ENCODE results near the gene TDRKH. TPM values are rescaled to one million over a fixed set of nuclear protein-coding genes. Genes with fewer than 3 reads are reported as not detected.

The TDRKH gene
- total and polyA plus RNA-seq, 2 donors = 6.5 to 11.3 TPM

DNA sequence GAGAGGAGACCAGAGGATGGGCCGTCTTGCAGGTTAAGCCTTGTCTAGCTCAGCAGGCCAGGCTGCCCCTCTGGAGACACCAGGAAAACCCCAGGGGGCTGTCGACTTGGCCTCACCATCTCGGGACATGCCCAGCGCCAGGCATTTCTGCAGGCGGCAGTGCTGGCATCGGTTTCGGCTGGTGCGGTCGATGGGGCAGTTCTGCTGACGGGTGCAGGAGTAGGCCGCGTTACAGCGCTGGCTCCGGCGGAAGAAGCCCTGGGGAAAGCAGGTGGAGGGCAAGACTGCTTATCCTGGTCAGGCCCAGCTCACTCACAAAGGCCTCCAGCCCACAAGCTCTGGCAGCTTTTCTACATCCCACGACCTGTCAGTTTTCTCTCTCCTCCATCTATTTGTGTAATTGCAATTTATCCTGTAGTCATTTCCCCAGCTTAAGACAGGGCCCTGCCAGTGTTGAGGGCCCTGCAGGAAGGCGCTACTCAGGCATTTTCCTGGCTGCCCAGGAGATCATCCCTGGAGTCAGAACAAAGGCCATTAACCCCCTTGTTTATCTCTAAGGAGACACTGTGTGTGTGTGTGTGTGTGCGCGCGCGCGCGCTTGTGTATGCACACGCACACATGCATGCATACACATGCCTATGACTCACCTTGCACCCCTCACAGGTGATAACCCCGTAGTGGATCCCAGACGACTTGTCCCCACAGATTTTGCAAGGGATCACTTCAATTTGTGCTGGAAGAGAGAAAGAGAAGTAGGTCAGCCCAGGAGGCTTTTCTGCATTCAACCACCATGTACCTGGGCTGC is 26.4 kb upstream of the TDRKH start:
- peaks cover 50 to 68% of the 10 kb centered on the region in 2 donors for H3K36me3 ChIP-seq (ENCODE audit: control insufficient read depth in 2 of 2, insufficient read depth in 2 of 2, low read length in 1 of 2)
- H3K27me3 ChIP-seq (ENCODE audit: control insufficient read depth in 2 of 2, insufficient read depth in 1 of 2, low read length in 1 of 2) = no peaks in the 10 kb centered on the region
- H3K27ac ChIP-seq (ENCODE audit: low read depth in 1 of 2, low read length in 1 of 2) = peak overlapping the region; percentile 91 to 94
- peaks cover 50 to 75% of the 10 kb centered on the region in 2 donors for H3K4me1 ChIP-seq (ENCODE audit: control insufficient read depth in 2 of 2, insufficient read depth in 2 of 2, low read length in 2 of 2)
- peak overlapping the region; percentile 26 to 43 for H3K4me3 ChIP-seq (ENCODE audit: low read length in 2 of 2)
- DNase-seq (ENCODE audit: low read depth in 6 of 9, low spot score in 9 of 9) = no peak
- WGBS = 82% methylated on average over 26 of the region's 26 CpGs
- H3K9me3 ChIP-seq (ENCODE audit: control insufficient read depth in 2 of 2, insufficient read depth in 1 of 2, low read length in 1 of 2) = peaks cover 0 to 2% of the 10 kb centered on the region in 2 donors

DNA sequence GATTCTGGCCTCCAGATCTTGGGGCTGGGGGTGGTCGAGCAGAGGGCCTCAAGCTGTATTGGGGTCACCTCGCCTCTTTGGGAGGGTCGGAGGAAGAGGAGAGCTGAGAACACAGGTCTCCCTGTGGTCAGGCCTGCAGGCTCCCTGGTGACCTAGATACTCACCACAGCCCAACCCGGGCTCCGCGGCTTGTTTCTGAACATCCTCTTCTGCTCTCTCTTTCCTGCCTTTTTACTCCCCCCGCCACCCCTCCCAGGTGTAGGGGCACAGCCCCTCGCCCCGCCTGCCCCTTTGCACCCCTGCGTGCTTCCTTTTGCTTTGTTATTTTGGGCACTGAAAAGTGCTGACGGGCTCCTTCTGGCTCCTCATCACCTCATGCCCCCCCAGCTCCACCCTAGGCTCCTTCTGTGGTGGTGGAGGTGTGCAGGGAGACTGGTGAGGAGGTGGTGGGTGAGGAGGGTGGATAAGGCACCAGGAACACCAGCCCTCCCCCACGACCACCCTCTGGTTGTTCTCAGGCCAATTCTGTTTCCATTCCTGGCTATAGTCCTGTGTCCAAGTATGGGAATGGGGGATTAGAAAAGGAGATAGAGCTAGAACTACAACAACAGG is 25.5 kb upstream of the TDRKH start:
- peak overlapping the region; percentile 23 to 43 for H3K4me3 ChIP-seq (ENCODE audit: low read length in 2 of 2)
- H3K4me1 ChIP-seq (ENCODE audit: control insufficient read depth in 2 of 2, insufficient read depth in 2 of 2, low read length in 2 of 2) = peaks cover 50 to 66% of the 10 kb centered on the region in 2 donors
- peaks cover 59 to 76% of the 10 kb centered on the region in 2 donors for H3K36me3 ChIP-seq (ENCODE audit: control insufficient read depth in 2 of 2, insufficient read depth in 2 of 2, low read length in 1 of 2)
- 7% methylated on average over 12 of the region's 12 CpGs for WGBS
- H3K27me3 ChIP-seq (ENCODE audit: control insufficient read depth in 2 of 2, insufficient read depth in 1 of 2, low read length in 1 of 2) = no peaks in the 10 kb centered on the region
- peaks cover 0 to 2% of the 10 kb centered on the region in 2 donors for H3K9me3 ChIP-seq (ENCODE audit: control insufficient read depth in 2 of 2, insufficient read depth in 1 of 2, low read length in 1 of 2)
- H3K27ac ChIP-seq (ENCODE audit: low read depth in 1 of 2, low read length in 1 of 2) = peak overlapping the region; percentile 6 to 94
- DNase-seq (ENCODE audit: low read depth in 6 of 9, low spot score in 9 of 9) = peak in 3 of 9 donors; percentile 67 to 85 (median 72)

DNA sequence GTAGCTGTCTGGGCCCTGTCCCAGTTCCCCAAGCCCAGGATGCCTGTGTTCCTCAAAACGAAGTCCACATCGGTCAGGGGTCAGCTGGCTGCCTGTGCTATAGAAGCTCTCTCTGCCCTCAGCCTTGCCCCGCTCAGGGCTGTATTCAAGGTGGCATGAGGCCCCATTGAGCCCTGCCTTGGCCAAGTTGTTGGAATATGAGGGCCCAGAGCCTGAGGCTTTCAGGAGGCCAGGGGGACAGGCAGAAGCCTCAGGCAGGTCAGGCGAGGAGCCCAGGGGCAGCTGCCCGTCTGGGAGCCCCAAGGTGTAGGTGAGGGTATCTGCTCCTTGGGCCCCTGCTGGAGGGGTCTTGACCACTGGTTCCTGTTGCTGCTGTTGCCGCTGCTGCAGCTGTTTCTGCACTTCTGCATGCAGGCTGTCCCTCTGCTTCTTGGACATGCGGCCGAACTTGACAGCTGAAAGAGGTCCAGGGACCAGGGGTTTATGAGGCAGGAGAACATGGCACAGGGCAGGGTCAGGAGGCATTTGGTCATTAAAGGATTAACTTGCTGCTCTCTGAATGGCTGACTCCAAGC is 24.8 kb upstream of the TDRKH start:
- Histone ChIP-seq H3K4me1 (ENCODE audit: control insufficient read depth in 2 of 2, insufficient read depth in 2 of 2, low read length in 2 of 2) (peaks cover 49 to 58% of the 10 kb centered on the region in 2 donors), H3K27me3 (ENCODE audit: control insufficient read depth in 2 of 2, insufficient read depth in 1 of 2, low read length in 1 of 2) (no peaks in the 10 kb centered on the region), H3K4me3 (ENCODE audit: low read length in 2 of 2) (no peak overlapping the region), H3K27ac (ENCODE audit: low read depth in 1 of 2, low read length in 1 of 2) (peak overlapping the region; percentile 66 to 94), H3K9me3 (ENCODE audit: control insufficient read depth in 2 of 2, insufficient read depth in 1 of 2, low read length in 1 of 2) (peaks cover 0 to 2% of the 10 kb centered on the region in 2 donors), H3K36me3 (ENCODE audit: control insufficient read depth in 2 of 2, insufficient read depth in 2 of 2, low read length in 1 of 2) (peaks cover 62 to 78% of the 10 kb centered on the region in 2 donors)
- 94% methylated on average over 8 of the region's 8 CpGs for WGBS
- DNase-seq (ENCODE audit: low read depth in 6 of 9, low spot score in 9 of 9) = no peak

DNA sequence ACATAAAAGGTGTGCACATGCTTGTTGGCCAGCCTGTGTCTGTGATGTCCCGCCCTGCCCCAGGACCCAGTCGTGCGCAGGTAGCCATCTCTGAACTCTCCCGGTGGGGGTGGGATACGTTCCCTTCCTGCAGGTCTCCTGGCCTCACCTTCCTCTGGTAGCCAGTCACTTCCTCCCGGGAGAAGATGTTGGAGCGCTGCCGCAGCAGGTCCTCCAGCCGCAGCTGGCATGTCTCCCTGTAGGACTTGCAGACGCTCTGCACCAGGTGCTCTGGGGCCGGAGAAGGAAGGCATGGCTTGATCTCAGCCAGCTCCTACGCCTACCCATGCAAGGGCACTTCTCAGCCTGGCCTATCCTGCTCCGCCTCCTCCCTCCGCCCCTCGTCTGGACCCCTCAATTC is 24.1 kb upstream of the TDRKH start:
- H3K36me3 ChIP-seq (ENCODE audit: control insufficient read depth in 2 of 2, insufficient read depth in 2 of 2, low read length in 1 of 2) = peaks cover 66 to 84% of the 10 kb centered on the region in 2 donors
- no peak for DNase-seq (ENCODE audit: low read depth in 6 of 9, low spot score in 9 of 9)
- peaks cover 42 to 52% of the 10 kb centered on the region in 2 donors for H3K4me1 ChIP-seq (ENCODE audit: control insufficient read depth in 2 of 2, insufficient read depth in 2 of 2, low read length in 2 of 2)
- peaks cover 0 to 2% of the 10 kb centered on the region in 2 donors for H3K9me3 ChIP-seq (ENCODE audit: control insufficient read depth in 2 of 2, insufficient read depth in 1 of 2, low read length in 1 of 2)
- no peaks in the 10 kb centered on the region for H3K27me3 ChIP-seq (ENCODE audit: control insufficient read depth in 2 of 2, insufficient read depth in 1 of 2, low read length in 1 of 2)
- 97% methylated on average over 15 of the region's 15 CpGs for WGBS
- H3K27ac ChIP-seq (ENCODE audit: low read depth in 1 of 2, low read length in 1 of 2) = peak overlapping the region; percentile 50 to 94
- no peak overlapping the region for H3K4me3 ChIP-seq (ENCODE audit: low read length in 2 of 2)

DNA sequence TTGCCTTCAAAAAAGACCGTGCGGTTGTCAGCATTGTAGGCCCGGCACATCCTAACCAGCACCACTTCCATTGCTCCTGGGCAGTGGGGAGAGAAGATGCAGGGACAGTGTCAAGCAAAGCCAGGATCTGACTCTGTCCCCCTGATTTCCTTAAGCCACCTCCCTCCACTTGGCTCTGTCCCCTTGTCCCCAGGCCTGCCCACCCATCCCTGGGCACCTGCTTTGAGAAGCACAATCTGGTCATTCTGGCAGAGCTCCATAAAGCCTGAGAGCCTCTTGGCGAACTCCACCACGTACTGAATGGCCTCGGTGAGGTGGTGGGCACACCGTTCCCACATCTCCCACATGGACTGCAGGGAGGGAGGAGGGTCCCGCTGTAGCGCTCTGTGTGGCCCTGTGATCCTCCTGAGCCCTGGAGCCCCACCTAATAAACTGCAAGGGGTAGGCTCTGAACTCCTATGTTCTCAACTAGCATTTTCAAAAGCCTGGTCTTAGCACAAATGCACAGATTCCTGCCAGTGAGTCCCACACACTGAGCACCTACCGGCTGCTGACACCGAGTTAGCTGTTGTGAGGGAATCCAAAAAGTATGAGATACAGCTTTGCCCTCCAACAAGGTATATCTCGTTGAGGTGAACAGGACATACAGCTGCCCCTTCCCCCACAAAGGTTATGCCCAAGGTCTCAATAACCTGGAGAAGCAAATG is 23.1 kb upstream of the TDRKH start:
- no peak for DNase-seq (ENCODE audit: low read depth in 6 of 9, low spot score in 9 of 9)
- H3K27ac ChIP-seq (ENCODE audit: low read depth in 1 of 2, low read length in 1 of 2) = no peak overlapping the region
- peaks cover 0 to 2% of the 10 kb centered on the region in 2 donors for H3K9me3 ChIP-seq (ENCODE audit: control insufficient read depth in 2 of 2, insufficient read depth in 1 of 2, low read length in 1 of 2)
- WGBS = 93% methylated on average over 12 of the region's 12 CpGs
- peaks cover 74 to 89% of the 10 kb centered on the region in 2 donors for H3K36me3 ChIP-seq (ENCODE audit: control insufficient read depth in 2 of 2, insufficient read depth in 2 of 2, low read length in 1 of 2)
- no peak overlapping the region for H3K4me3 ChIP-seq (ENCODE audit: low read length in 2 of 2)
- H3K4me1 ChIP-seq (ENCODE audit: control insufficient read depth in 2 of 2, insufficient read depth in 2 of 2, low read length in 2 of 2) = peaks cover 34 to 42% of the 10 kb centered on the region in 2 donors
- no peaks in the 10 kb centered on the region for H3K27me3 ChIP-seq (ENCODE audit: control insufficient read depth in 2 of 2, insufficient read depth in 1 of 2, low read length in 1 of 2)

DNA sequence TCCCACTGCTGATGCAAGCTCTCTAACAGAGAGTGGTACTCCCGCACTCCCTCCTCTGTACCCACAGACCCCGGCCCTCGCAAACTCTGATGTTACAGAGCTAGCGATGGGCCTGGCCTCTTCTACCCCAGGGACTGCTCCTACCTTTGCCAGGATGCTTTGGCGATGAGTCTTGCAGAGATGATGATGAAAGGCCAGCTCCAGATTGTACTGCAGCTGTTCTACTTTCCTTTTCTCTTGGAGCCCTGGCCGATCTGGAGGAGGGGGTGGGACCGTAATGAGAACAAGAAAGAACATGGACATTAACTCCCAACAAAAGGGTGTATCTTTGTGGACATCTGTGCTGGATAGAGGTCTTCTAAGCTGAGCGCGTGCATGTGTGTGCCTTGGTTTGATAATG is 20.9 kb upstream of the TDRKH start:
- peaks cover 15 to 20% of the 10 kb centered on the region in 2 donors for H3K4me1 ChIP-seq (ENCODE audit: control insufficient read depth in 2 of 2, insufficient read depth in 2 of 2, low read length in 2 of 2)
- H3K9me3 ChIP-seq (ENCODE audit: control insufficient read depth in 2 of 2, insufficient read depth in 1 of 2, low read length in 1 of 2) = no peaks in the 10 kb centered on the region
- no peak overlapping the region for H3K4me3 ChIP-seq (ENCODE audit: low read length in 2 of 2)
- no peak overlapping the region for H3K27ac ChIP-seq (ENCODE audit: low read depth in 1 of 2, low read length in 1 of 2)
- DNase-seq (ENCODE audit: low read depth in 6 of 9, low spot score in 9 of 9) = no peak
- H3K27me3 ChIP-seq (ENCODE audit: control insufficient read depth in 2 of 2, insufficient read depth in 1 of 2, low read length in 1 of 2) = no peaks in the 10 kb centered on the region
- 91% methylated on average over 9 of the region's 9 CpGs for WGBS
- peaks cover 79 to 93% of the 10 kb centered on the region in 2 donors for H3K36me3 ChIP-seq (ENCODE audit: control insufficient read depth in 2 of 2, insufficient read depth in 2 of 2, low read length in 1 of 2)

DNA sequence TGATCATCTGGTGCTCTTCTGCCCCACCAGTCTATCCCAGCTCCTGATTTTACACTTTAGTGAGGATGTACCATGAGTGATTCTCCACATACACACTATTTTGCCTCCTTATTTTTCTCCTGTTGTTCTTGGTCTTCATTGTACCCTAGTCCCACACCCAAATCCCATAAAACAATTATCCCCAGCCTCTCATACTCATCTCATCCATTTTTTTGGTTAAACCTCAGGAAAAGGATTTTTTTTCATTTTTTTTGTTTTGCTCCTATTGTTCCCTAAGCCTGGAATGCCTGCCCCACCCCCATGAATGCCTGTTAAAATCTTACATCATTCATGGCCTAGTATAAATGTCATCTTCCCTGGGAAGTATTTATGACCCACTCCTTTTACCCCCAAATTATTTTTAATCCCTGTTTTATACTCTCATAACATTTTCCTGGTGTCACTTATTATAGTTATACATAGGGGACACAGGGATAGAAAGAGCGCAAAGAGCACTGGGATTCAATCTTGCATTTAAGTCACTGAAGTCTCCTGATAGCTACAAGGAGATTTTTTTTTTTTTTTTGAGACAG is 19.8 kb upstream of the TDRKH start:
- 100% methylated on average over 1 of the region's 1 CpG for WGBS
- no peaks in the 10 kb centered on the region for H3K27me3 ChIP-seq (ENCODE audit: control insufficient read depth in 2 of 2, insufficient read depth in 1 of 2, low read length in 1 of 2)
- no peak overlapping the region for H3K27ac ChIP-seq (ENCODE audit: low read depth in 1 of 2, low read length in 1 of 2)
- peaks cover 71 to 86% of the 10 kb centered on the region in 2 donors for H3K36me3 ChIP-seq (ENCODE audit: control insufficient read depth in 2 of 2, insufficient read depth in 2 of 2, low read length in 1 of 2)
- H3K4me3 ChIP-seq (ENCODE audit: low read length in 2 of 2) = no peak overlapping the region
- no peak for DNase-seq (ENCODE audit: low read depth in 6 of 9, low spot score in 9 of 9)
- no peaks in the 10 kb centered on the region for H3K9me3 ChIP-seq (ENCODE audit: control insufficient read depth in 2 of 2, insufficient read depth in 1 of 2, low read length in 1 of 2)
- peaks cover 4 to 15% of the 10 kb centered on the region in 2 donors for H3K4me1 ChIP-seq (ENCODE audit: control insufficient read depth in 2 of 2, insufficient read depth in 2 of 2, low read length in 2 of 2)

DNA sequence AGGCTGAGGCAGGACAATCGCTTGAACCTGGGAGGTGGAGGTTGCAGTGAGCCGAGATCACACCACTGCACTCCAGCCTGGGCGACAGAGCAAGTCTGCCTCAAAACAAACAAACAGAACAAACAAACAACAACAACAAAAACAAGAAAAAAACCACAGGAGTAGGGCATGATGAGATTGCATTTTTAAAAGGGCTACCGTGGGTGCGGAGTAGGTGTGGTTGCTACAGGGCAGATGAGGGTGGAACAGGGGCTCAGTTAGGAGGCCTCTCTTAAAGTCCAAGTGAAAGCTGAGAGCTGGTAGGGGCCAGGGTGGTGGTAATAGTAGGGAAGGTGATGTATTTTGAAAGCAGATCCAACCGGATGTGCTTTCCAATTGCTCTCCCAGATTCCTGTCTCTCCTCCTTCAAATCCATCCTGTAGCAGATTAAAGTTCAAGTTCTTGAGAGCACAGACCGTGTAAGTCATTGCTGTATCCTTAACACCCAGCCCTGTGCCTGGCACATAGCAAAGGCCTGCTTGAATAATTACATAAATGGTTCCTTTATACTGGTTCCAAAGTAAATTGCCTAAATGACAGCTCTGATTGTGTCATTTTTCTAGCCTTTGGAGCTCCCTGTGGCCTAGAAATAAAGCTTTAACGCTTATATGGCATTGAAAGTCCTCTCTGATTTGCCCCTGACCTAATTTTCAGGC is 19.1 kb upstream of the TDRKH start:
- Histone ChIP-seq H3K4me1 (ENCODE audit: control insufficient read depth in 2 of 2, insufficient read depth in 2 of 2, low read length in 2 of 2) (peaks cover 0 to 10% of the 10 kb centered on the region in 2 donors), H3K27ac (ENCODE audit: low read depth in 1 of 2, low read length in 1 of 2) (no peak overlapping the region), H3K36me3 (ENCODE audit: control insufficient read depth in 2 of 2, insufficient read depth in 2 of 2, low read length in 1 of 2) (peaks cover 65 to 79% of the 10 kb centered on the region in 2 donors), H3K9me3 (ENCODE audit: control insufficient read depth in 2 of 2, insufficient read depth in 1 of 2, low read length in 1 of 2) (no peaks in the 10 kb centered on the region), H3K27me3 (ENCODE audit: control insufficient read depth in 2 of 2, insufficient read depth in 1 of 2, low read length in 1 of 2) (no peaks in the 10 kb centered on the region), H3K4me3 (ENCODE audit: low read length in 2 of 2) (no peak overlapping the region)
- DNase-seq (ENCODE audit: low read depth in 6 of 9, low spot score in 9 of 9) = no peak
- WGBS = 76% methylated on average over 8 of the region's 8 CpGs
